HG03442 (cell line): ENCODE results near the gene CR1L.
"Not testable (repeated sequence)": the region's sequence is repeated elsewhere in the genome, so short reads cannot be mapped to it uniquely, and the experiment has no call there.

Experiments used
- ATAC-seq: cut with Tn5 transposase; IDR thresholded peaks from one replicate; pipeline ENCODE4 v1.9.1; 2021; ENCODE audit warnings: mild to moderate bottlenecking, moderate library complexity; ENCODE audit not compliant: unreplicated experiment

The CR1L gene

GRCh38 chr1:207644852-207645634 is at the start of gene CR1L:
Gene CR1L, plus strand, starts transcription at chr1:207645133. Its CDS starts 101 bp downstream, at chr1:207645234.
- peak; percentile 80 for ATAC-seq

DNA sequence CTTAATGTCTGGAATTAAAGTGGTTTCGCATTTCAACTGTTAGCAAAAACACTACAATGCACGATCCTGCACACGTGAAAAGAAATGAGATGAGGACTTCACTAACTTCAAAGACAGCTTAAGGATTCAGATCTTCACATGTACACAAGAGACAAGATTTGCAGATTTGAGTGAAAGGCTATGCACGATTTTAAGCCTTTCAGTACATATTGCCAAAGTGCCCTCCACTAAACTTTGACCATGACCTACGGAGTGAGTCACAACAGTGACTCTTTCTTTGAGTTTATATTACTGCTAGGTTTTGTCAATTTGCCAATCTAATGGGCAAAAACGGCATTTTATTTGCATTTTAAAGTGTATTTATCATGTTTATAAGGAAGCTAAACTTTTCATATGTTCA is 41.2 kb upstream of the CR1L start:
- no peak for ATAC-seq

- no peak for ATAC-seq
These were observed 39.2 kb upstream of the CR1L start for GRCh38 chr1:207605444-207606361.

GRCh38 chr1:207606362-207606755 is 38.6 kb upstream of the CR1L start:
- ATAC-seq: no peak

DNA sequence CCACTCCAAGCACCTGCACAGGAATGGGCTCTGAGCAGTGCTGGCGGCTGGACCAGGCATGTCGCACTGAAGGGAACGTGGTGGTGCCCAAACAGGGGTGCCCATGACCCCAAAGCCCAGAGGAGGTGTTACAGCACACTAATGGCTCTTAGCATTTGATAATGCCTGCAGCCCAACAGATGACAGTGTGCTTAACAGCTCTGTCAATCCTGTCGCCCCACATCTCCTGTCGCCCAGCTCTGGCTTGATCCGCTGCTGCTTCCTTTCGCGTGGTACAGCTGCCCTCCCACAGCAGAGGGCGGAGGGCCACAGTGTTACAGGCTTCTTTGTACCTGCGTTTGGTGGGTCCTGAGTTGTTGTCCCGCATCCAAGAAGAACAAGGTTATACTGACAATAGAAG is 32.2 kb upstream of the CR1L start:
- no peak for ATAC-seq

GRCh38 chr1:207619871-207620542 is 24.9 kb upstream of the CR1L start:
- peak; percentile 86 for ATAC-seq

GRCh38 chr1:207620543-207620893 is 24.4 kb upstream of the CR1L start:
- no peak for ATAC-seq

- not testable (repeated sequence) for ATAC-seq
These were observed 19.3 kb upstream of the CR1L start for GRCh38 chr1:207625504-207626071.

DNA sequence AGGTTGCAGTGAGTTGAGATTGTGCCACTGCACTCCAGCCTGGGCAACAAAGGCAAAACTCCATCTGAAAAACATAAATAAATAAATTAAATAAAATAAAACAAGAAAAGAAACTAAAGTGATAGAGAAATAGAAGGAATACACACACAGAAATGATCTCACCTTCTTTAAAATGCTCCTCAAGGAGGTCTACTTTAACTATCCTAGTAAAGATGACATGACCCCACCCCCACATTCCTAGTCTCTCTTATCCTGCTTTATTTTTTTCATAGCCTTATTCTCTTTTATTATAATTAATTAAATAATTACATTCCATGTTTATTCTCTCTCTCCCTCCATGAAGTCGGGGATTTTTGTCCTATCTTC is 18.0 kb upstream of the CR1L start:
- no peak for ATAC-seq

GRCh38 chr1:207627496-207627895 is 17.4 kb upstream of the CR1L start:
- no peak for ATAC-seq

DNA sequence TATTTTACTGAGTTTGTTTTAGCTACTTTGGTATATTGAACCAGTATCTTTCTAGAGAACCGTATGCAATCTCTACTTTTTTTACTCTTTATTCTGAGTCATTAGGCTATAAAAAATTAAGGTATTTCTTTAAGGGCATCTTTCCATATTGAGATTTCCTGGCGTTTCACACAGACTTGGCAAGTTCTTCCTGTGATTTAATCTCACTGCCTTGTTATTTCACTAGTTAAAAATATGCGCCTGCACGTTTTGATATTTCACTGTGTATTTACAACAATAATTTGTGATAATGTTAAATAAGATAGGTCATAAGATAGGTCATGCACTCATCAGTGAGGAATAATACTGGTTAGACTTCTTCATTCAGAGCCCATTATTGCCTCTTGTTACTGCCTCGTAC is 16.2 kb upstream of the CR1L start:
- ATAC-seq: no peak

DNA sequence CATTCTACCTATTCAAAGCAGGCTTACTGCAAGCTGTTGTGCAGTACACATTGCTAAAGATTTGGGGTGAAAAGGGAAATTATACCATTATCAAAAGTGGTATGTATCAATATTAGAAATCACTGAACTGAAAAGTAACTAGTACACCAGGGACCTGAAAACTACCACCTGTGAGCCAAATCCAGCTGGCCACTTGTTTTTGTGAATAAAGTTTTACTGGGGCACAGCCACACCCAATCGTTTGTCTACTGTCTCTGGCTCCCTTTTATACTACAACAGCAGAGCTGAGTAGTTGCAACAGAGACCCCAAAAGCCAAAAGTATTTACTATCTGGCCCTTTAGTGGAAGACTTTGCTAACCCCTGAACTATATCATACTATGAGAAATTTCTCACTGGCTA is 13.8 kb upstream of the CR1L start:
- ATAC-seq: no peak

DNA sequence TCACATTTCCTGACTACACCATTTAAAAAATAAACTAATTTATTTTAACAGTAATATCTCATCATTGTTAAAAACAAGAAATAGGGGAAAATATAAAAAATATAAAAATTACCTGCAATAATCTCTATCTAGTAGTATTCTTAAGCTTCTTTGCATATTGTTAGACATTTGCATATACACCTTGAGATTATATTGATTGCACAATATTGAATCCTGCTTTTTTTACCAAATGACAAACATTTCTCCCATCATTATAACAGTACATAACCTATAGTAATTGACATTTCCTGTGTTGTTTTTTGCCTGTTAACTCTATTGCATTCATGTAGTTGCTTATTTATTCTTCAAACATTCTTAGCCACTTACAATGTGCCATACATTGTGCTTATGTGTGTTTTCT is 11.7 kb upstream of the CR1L start:
- no peak for ATAC-seq

DNA sequence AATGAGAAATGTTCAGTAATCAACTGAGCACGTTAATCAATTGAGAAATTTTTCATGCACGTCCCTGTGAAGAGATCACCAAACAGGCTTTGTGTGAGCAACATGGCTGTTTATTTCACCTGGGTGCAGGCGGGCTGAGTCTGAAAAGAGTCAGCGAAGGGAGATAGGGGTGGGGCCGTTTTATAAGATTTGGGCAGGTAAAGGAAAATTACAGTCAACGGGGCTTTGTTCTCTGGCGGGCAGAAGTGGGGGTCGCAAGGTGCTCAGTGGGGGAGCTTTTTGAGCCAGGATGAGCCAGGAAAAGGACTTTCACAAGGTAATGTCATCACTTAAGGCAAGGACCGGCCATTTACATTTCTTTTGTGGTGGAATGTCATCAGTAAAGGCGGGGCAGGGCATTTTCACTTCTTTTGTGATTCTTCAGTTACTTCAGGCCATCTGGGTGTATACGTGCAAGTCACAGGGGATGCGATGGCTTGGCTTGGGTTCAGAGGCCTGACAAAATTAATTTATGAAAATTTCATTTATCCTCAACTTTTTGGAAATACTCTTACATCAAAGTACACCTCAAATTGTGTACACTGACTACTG is 11.1 kb upstream of the CR1L start:
- not testable (repeated sequence) for ATAC-seq

DNA sequence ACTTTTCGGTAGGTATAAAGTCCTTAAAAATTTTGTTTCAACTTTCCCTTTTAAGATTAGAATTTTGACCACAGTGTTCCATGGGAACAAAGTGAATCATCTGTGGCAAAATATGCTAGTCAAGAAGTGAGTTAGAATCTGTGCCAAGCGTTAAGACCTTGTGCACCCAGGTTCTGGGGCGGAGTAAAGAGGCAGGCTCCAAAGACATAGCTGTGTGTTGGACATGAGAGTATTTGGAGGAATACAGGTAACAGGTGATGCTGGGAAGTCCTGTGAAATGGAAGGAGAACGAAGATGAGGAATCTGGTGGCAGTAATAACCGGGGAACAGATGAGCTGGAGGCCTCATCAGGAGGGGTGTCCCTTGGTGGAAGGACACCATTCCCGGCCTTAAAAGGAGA is 10.6 kb upstream of the CR1L start:
- not testable (repeated sequence) for ATAC-seq

DNA sequence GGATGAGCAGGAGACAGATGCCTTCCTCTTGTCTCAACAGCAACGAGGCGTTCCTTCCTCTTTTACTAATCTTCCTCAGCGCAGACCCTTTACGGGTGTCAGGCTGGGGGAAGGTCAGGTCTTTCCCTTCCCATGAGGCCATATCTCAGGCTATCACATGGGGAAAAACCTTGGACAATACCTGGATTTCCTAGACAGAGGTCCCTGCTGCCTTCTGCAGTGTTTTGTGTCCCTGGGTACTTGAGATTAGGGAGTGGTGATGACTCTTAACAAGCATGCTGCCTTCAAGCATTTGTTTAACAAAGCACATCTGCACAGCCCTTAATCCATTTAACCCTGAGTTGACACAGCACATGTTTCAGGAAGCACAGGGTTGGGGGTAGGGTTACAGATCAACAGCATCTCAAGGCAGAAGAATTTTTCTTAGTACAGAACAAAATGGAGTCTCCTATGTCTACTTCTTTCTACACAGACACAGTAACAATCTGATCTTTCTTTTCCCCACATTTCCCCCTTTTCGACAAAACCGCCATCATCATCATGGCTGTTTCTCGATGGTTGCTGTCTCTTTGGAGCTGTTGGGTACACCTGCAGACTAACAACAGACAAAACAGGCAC is 9.3 kb upstream of the CR1L start:
- not testable (repeated sequence) for ATAC-seq

GRCh38 chr1:207638487-207639145 is 6.3 kb upstream of the CR1L start:
- ATAC-seq: not testable (repeated sequence)

DNA sequence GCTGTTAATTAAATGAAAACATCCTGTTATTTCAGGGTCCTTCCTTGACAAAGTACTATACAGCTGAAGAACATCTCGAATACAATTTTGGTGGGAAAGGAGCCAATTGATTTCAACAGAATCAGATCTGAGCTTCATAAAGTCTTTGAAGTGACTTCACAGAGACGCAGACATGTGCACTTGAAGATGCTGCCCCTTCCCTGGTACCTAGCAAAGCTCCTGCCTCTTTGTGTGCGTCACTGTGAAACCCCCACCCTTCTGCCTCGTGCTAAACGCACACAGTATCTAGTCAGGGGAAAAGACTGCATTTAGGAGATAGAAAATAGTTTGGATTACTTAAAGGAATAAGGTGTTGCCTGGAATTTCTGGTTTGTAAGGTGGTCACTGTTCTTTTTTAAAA is 5.6 kb upstream of the CR1L start:
- ATAC-seq: not testable (repeated sequence)

DNA sequence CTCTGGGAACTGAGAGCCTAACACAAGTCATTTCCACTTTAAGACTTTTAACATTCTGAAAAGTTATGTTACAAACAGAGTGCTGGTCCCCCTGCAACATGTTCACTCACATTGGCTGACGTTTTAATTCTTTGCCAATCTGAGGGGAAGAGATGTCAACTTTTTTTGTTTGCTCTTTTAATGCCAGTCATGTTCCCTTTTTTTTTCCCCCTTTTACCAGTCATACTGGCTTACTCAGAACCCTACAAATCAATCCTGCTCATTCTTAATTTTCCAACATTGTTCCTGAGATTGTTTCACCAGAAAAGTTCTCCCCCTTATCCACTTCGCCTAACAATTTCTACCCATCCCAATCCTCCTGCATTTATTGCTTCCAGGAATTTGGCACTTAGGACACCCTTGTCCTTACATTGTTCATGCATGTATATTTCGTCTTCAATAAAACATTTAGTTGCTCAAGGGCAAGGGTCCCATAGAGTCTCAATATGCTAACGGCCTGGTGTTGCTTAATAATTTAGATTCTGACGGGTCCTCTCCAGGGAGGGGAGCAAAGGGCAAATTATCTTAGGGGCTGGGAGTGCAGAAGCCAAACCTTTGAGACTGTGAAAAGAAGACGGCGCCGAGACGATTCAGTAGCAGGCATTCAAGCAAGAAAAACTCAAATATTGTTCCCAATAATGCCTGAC is 624 bp upstream of the CR1L start:
- ATAC-seq: peak; percentile 7
